Pancreas (tissue), 10 donors: ENCODE measurements around the gene RTN3. TPM values are rescaled to one million over a fixed set of nuclear protein-coding genes. Genes with fewer than 3 reads are reported as not detected.

Source experiments
- ATAC-seq, 4 donors: fragments of 200-7000 bp; cut with Tn5 transposase; one replicate each; pipeline versions ENCODE4 v1.8.0 to v1.9.1; 2020; ENCODE audit warnings: mild to moderate bottlenecking in 4 of 4, moderate library complexity in 4 of 4
- DNase-seq, 6 donors: peaks; one replicate each; pipeline ENCODE4 v3.0.0-alpha.2; 2020
- FAIRE-seq: peaks from 2 replicates; lab custom pipeline; 2012; peaks lifted over from hg19 to GRCh38; lab: Jason Lieb, UNC
- H3K27ac ChIP-seq, 4 donors: fragments of 200-600 bp; sonication (generic); 1 replicate in 3 of 4; 2 replicates in 1 of 4; pipeline versions ENCODE4 v1.5.0 to v1.8.0; 2020
- H3K27me3 ChIP-seq, 4 donors: fragments of 200-600 bp; one replicate each; pipeline ENCODE4 v1.8.0; 2021
- H3K36me3 ChIP-seq, 3 donors: fragments of 200-600 bp; sonication (generic) in 1 of 3; one replicate each; pipeline versions ENCODE4 v1.5.0 to v1.8.0; 2020 to 2021
- H3K4me1 ChIP-seq, 3 donors: fragments of 200-600 bp; one replicate each; pipeline ENCODE4 v1.8.0; 2021
- H3K4me3 ChIP-seq, 4 donors: fragments of 200-600 bp; sonication (generic) in 2 of 4; one replicate each; pipeline versions ENCODE4 v1.5.0 to v1.8.0; 2020 to 2021
- H3K9me3 ChIP-seq, 4 donors: fragments of 200-600 bp; one replicate each; pipeline ENCODE4 v1.8.0; 2021
- WGBS, 2 donors: extraction: QIAGEN DNeasy Blood & Tissue Kit; methylation state at CpG; one replicate each; pipeline ENCODE4 v1.1.7; 2013; 5-methylcytosine and 5-hydroxymethylcytosine counted together
- intact Hi-C, 3 donors: fragments of 100-400 bp; cut with DNase I; formaldehyde crosslinking; loops; one replicate each; pipeline versions ENCODE4 v1.11.1 to v1.14.2; 2022
- polyA plus RNA-seq, 2 donors: library from polyadenylated mRNA; stranded (reverse); fragments of 200-250 nt; gene quantifications; one replicate each; pipeline ENCODE4 v1.2.3, GENCODE V29; 2013
- total RNA-seq, 6 donors: library from RNA; stranded (reverse); fragmentation: NEBNext Ultra II Directional in 4 of 6; extraction: Animal tissue kit (Norgen Biotek cat#: 25700) in 4 of 6; gene quantifications; one replicate each; pipeline versions ENCODE4 v1.2.1 to v1.2.4, GENCODE V29; 2021 to 2023
- TF ChIP-seq, protein P1 (sequence below), 4 donors: fragments of 200-600 bp; sonication (generic) in 3 of 4; IDR thresholded peaks; one replicate each; pipeline versions ENCODE4 v1.5.0 to v1.8.0; 2021; ENCODE audit warnings: antibody characterized with exemption in 4 of 4
- donor health status: healthy with polysubstance abuse.
- donor health status: DM: no; HTN: no; CAD: no; lungs with moderate emphysema.
- donor health status: DM: no; HTN: no; CAD: no.
- donor health status: control.
- donor health status: control.
- donor health status: Bipolar disorder and iron deficiency.
- donor health status: DM: yes; HTN: yes; CAD: no.
- donor health status: DM: no; HTN: no; CAD: no.
- donor health status: DM: no; HTN: no; CAD: no.
- donor health status: DM: yes; HTN: yes; CAD: no.

Gene RTN3
- total and polyA plus RNA-seq, 8 donors, result 40.2 to 79.6 (median 63.9) TPM

DNA sequence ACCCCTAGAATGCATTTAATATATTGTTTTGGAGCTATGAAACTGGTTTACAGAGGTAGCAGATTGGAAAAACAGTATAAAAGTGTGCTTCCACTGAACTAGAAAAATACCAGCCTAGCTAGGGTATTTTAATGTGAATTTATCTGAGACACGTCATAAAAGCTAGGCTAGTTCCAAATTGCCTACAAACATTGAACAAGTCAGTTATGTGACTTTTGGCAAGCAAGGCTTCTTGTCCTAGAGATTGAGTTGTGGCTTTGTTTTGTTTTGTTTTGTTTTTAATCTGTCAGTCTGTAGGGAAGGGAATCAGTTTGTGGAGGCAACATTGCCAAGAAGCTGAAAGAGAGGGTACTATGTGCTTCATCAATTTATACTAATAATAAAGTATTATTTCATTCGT lies 24.2 kb downstream of the RTN3 start:
- Histone ChIP-seq H3K4me1 (peaks cover 0 to 9% (median 0%) of the 10 kb centered on the region in 3 donors), H3K36me3 (no peaks in the 10 kb centered on the region), H3K27me3 (no peaks in the 10 kb centered on the region), H3K27ac (no peak overlapping the region), H3K9me3 (no peaks in the 10 kb centered on the region), H3K4me3 (no peak overlapping the region)
- ATAC-seq (peak in 2 of 4 donors; percentile 40 to 48), FAIRE-seq (no peak), DNase-seq (no peak)
- intact Hi-C loops, result no loop called here
- TF ChIP-seq, protein P1, sequence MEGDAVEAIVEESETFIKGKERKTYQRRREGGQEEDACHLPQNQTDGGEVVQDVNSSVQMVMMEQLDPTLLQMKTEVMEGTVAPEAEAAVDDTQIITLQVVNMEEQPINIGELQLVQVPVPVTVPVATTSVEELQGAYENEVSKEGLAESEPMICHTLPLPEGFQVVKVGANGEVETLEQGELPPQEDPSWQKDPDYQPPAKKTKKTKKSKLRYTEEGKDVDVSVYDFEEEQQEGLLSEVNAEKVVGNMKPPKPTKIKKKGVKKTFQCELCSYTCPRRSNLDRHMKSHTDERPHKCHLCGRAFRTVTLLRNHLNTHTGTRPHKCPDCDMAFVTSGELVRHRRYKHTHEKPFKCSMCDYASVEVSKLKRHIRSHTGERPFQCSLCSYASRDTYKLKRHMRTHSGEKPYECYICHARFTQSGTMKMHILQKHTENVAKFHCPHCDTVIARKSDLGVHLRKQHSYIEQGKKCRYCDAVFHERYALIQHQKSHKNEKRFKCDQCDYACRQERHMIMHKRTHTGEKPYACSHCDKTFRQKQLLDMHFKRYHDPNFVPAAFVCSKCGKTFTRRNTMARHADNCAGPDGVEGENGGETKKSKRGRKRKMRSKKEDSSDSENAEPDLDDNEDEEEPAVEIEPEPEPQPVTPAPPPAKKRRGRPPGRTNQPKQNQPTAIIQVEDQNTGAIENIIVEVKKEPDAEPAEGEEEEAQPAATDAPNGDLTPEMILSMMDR (IDR thresholded peaks at IDR 0.05), result no peak
- WGBS, 2 donors, result 11 to 16% methylated on average over 2 of the region's 2 CpGs

DNA sequence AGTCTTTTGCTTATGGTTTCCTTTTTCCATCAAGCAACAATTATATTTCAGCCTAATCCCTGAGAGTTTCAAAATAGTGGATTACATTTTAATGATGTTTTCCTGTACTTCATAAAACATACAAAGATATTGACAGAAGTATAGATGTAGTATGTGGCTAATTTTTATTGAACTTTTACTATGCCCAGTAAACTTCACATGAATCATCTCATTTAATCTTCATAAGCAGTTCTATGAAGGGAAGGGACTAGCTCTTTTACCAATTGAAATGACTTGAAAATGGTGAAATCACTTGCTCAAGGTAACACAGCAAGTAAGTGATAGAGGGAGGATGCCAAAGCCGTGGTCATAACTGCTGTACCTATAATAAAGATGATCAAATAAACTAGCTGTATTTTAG lies 27.5 kb downstream of the RTN3 start:
- intact Hi-C loops, result no loop called here
- Histone ChIP-seq H3K4me3 (no peak overlapping the region), H3K4me1 (peaks cover 0 to 9% (median 0%) of the 10 kb centered on the region in 3 donors), H3K9me3 (no peaks in the 10 kb centered on the region), H3K36me3 (no peaks in the 10 kb centered on the region), H3K27ac (no peak overlapping the region), H3K27me3 (no peaks in the 10 kb centered on the region)
- WGBS, 2 donors, result 93 to 94% methylated on average over 1 of the region's 1 CpG
- FAIRE-seq (no peak), ATAC-seq (no peak), DNase-seq (no peak)
- TF ChIP-seq, protein P1 (IDR thresholded peaks at IDR 0.05), result no peak

DNA sequence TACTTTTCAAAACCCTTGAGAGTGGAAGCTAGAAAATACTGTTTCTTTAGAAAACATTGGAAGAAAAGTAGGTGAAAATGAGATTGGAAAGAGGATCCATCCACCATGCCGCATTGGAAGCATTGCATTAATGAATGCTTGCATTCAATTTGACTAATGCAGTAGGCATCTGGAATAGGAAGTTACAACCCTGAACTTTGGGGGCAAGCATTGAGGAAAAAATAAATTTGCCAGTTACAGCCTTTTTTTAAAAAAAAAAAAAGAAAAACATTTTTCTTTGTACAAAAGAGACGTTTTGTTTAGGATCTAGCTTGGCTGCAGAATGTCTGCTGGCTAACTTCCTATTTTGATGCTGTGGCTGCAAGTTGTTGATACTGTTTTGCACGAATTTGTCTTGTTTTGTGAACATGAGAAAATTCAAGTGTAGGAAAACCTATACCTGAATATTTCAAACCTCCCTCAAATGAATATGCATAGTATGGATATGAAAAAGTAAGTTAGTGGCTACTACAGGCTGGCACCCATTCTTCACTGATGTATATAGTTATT lies 28.1 kb downstream of the RTN3 start:
- FAIRE-seq (no peak), ATAC-seq (no peak), DNase-seq (no peak)
- H3K4me1 ChIP-seq, result peaks cover 0 to 9% (median 0%) of the 10 kb centered on the region in 3 donors
- TF ChIP-seq, protein P1 (IDR thresholded peaks at IDR 0.05), result no peak
- WGBS, 2 donors, result 54 to 59% methylated on average over 3 of the region's 3 CpGs
- no peaks in the 10 kb centered on the region for H3K36me3 ChIP-seq
- no peak overlapping the region for H3K4me3 ChIP-seq
- H3K9me3 ChIP-seq, result no peaks in the 10 kb centered on the region
- intact Hi-C loops, result no loop called here
- H3K27me3 ChIP-seq, result no peaks in the 10 kb centered on the region
- no peak overlapping the region for H3K27ac ChIP-seq

DNA sequence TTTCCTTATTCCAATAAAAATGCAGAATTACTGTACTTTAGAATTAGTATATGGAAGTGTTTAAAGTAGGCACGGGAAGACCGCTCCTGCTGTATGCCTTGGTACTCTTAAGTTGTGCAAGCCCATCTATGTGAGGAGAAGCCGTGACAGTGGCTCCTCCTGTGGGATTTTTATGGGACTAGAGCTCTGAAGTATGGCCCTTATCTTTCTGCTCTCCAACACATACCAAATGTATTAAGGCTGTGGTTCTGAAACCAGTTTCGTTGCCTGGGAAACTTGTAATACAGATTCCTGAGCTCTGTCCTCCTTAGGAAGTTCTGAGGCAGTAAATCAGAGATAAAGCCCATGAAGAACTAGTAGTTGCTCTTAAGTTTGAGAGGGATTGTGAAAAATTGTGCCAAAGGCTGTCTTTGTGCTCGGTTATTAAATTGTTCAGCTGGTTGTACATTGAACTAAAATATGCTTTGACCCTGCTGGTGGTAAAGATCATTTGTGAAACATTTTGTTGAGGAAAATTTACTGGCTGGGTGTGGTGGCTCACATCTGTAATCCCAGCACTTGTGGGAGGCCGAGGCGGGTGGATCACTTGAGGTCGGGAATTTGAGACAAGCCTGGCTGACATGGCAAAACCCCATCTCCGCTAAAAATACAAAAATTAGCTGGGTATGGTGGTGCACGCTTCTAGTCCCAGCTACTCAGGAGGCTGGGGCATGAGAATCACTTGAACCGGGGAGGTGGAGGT lies 29.3 kb downstream of the RTN3 start:
- 82 to 86% methylated on average over 11 of the region's 11 CpGs for whole genome bisulfite sequencing, 2 donors
- Histone ChIP-seq H3K27me3 (no peaks in the 10 kb centered on the region), H3K27ac (no peak overlapping the region), H3K9me3 (no peaks in the 10 kb centered on the region), H3K4me1 (peaks cover 0 to 5% (median 0%) of the 10 kb centered on the region in 3 donors), H3K4me3 (no peak overlapping the region), H3K36me3 (no peaks in the 10 kb centered on the region)
- ATAC-seq (peak in 3 of 4 donors; percentile 34 to 58 (median 45)), FAIRE-seq (no peak), DNase-seq (no peak)
- TF ChIP-seq, protein P1 (IDR thresholded peaks at IDR 0.05), result no peak
- intact Hi-C loops, result no loop called here

DNA sequence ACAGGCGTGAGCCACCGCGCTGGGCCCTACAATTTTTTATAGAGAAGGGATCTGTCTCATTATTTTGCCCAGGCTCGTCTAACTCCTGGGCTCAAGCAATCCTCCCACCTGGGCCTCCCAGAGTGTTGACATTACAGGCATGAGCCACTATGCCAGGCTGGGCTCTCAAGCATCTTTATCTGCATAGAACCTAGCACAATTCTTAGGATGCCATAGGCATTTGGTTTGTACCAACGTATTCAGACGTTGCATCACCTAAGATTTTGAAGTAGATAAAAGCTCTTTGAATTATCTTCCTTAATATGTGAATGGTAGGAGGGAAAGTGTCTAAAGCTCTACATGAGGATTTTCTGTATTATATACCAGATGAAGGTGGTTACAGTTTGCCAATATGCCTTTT lies 30.5 kb downstream of the RTN3 start:
- no peaks in the 10 kb centered on the region for H3K27me3 ChIP-seq
- FAIRE-seq, result no peak

More for the DNA sequence above, 30.5 kb downstream of the RTN3 start:
- intact Hi-C loops, result no loop called here
- Histone ChIP-seq H3K36me3 (no peaks in the 10 kb centered on the region), H3K4me1 (no peaks in the 10 kb centered on the region), H3K4me3 (no peak overlapping the region), H3K9me3 (no peaks in the 10 kb centered on the region), H3K27ac (no peak overlapping the region)
- TF ChIP-seq, protein P1 (IDR thresholded peaks at IDR 0.05), result no peak
- no peak for ATAC-seq
- WGBS, 2 donors, result 85% methylated on average over 6 of the region's 6 CpGs
- DNase-seq, result no peak
